ENCODE data around the gene SLC44A1. TPM values are rescaled to one million over a fixed set of nuclear protein-coding genes. Genes with fewer than 3 reads are reported as not detected.

The SLC44A1 gene
- total RNA-seq, 2 experiments from 2014 or later, result 26.6 to 71.6 TPM

- Histone ChIP-seq H3K9me3 (ENCODE audit: low read length) (no peaks in the 10 kb centered on the region), H3K4me3 (ENCODE audit: low read depth, low read length, poor library complexity, severe bottlenecking) (no peak overlapping the region), H3K27ac (ENCODE audit: low read depth, low read length, poor library complexity, severe bottlenecking) (no peak overlapping the region), H3K36me3 (ENCODE audit: insufficient read depth, low read length) (no peaks in the 10 kb centered on the region), H3K9me2 (ENCODE audit: insufficient read depth, low read length) (no peaks in the 10 kb centered on the region), H3K4me2 (ENCODE audit: low read length) (no peak overlapping the region), H4K20me1 (ENCODE audit: insufficient read depth, low read length) (no peaks in the 10 kb centered on the region), H3K79me2 (ENCODE audit: insufficient read depth, low read depth, low read length) (no peaks in the 10 kb centered on the region), H3K4me1 (ENCODE audit: insufficient read depth, low read length, poor library complexity, severe bottlenecking) (peaks cover 4% of the 10 kb centered on the region), H2AFZ (ENCODE audit: low read length) (no peak overlapping the region)
- DNase-seq (ENCODE audit: low spot score), result no peak
- ChIA-PET POLR2A (interaction anchor here (0.7 to 0.9 kb wide), 2 partner anchors 161 to 290 kb away, joined by 3 to 5 read pairs; no protein-coding TSS in a partner anchor), CTCF (ENCODE audit: unreplicated experiment) (interaction anchor here (0.8 to 1.0 kb wide), 3 partner anchors 164 to 256 kb away, joined by 3 to 5 read pairs (median 3); no protein-coding TSS in a partner anchor)
- BruUV-seq (replicated peaks), result no TSS peak
- TF ChIP-seq, protein P1, sequence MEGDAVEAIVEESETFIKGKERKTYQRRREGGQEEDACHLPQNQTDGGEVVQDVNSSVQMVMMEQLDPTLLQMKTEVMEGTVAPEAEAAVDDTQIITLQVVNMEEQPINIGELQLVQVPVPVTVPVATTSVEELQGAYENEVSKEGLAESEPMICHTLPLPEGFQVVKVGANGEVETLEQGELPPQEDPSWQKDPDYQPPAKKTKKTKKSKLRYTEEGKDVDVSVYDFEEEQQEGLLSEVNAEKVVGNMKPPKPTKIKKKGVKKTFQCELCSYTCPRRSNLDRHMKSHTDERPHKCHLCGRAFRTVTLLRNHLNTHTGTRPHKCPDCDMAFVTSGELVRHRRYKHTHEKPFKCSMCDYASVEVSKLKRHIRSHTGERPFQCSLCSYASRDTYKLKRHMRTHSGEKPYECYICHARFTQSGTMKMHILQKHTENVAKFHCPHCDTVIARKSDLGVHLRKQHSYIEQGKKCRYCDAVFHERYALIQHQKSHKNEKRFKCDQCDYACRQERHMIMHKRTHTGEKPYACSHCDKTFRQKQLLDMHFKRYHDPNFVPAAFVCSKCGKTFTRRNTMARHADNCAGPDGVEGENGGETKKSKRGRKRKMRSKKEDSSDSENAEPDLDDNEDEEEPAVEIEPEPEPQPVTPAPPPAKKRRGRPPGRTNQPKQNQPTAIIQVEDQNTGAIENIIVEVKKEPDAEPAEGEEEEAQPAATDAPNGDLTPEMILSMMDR (conservative IDR thresholded peaks at IDR 0.05; ENCODE audit: low read length), result no peak; the same call in 1 of the 2 replicates
- no peak for TF ChIP-seq EZH2phosphoT487 (IDR thresholded peaks at IDR 0.05; ENCODE audit: borderline replicate concordance, low read depth, low read length)
- intact Hi-C loops (cut with micrococcal nuclease; ENCODE audit: unreplicated experiment), result loop anchor here (1.0 to 5.0 kb wide), 5 partner anchors 171 to 633 kb away; partner anchors contain the start of gene SLC44A1
Observed at GRCh38 chr9:105415662-105415980, 171.2 kb downstream of the SLC44A1 start.

- POLR2A ChIA-PET, result interaction anchor here (0.7 kb wide), 1 partner anchor 55 kb away, joined by 3 read pairs; no protein-coding TSS in a partner anchor
- no TSS peak for BruUV-seq (replicated peaks)
- Histone ChIP-seq H3K9me3 (ENCODE audit: low read length) (no peaks in the 10 kb centered on the region), H3K9me2 (ENCODE audit: insufficient read depth, low read length) (no peaks in the 10 kb centered on the region), H3K27ac (ENCODE audit: low read depth, low read length, poor library complexity, severe bottlenecking) (no peak overlapping the region), H3K4me2 (ENCODE audit: low read length) (no peak overlapping the region), H3K36me3 (ENCODE audit: insufficient read depth, low read length) (no peaks in the 10 kb centered on the region), H3K4me3 (ENCODE audit: low read depth, low read length, poor library complexity, severe bottlenecking) (no peak overlapping the region), H2AFZ (ENCODE audit: low read length) (no peak overlapping the region), H3K79me2 (ENCODE audit: insufficient read depth, low read depth, low read length) (no peaks in the 10 kb centered on the region), H4K20me1 (ENCODE audit: insufficient read depth, low read length) (no peaks in the 10 kb centered on the region), H3K4me1 (ENCODE audit: insufficient read depth, low read length, poor library complexity, severe bottlenecking) (peaks cover 4% of the 10 kb centered on the region)
- intact Hi-C loops (cut with micrococcal nuclease; ENCODE audit: unreplicated experiment), result loop anchor here (5.0 kb wide), 1 partner anchor 635 kb away; no protein-coding TSS in a partner anchor
- CTCF ChIA-PET (ENCODE audit: unreplicated experiment), result no interaction called here
- DNase-seq (ENCODE audit: low spot score), result no peak
- TF ChIP-seq, protein P1 (conservative IDR thresholded peaks at IDR 0.05; ENCODE audit: low read length), result no peak
- TF ChIP-seq EZH2phosphoT487 (IDR thresholded peaks at IDR 0.05; ENCODE audit: borderline replicate concordance, low read depth, low read length), result no peak
Observed at GRCh38 chr9:105416840-105417239, 172.4 kb downstream of the SLC44A1 start.

Data from OCI-LY7 (cell line).